HUES6 (cell line): ENCODE measurements around the gene CHST12.

Experiments used
- H3K27ac ChIP-seq: 2 replicates; pipeline ENCODE4 v1.7.0; 2013; ENCODE audit warnings: low read depth, mild to moderate bottlenecking, low read length, inconsistent platforms
- H3K27me3 ChIP-seq: 2 replicates; pipeline ENCODE4 v1.6.1; 2013; ENCODE audit warnings: low read length; ENCODE audit not compliant: control insufficient read depth, insufficient read depth
- H3K36me3 ChIP-seq: 2 replicates; pipeline ENCODE4 v1.6.1; 2013; ENCODE audit warnings: low read length; ENCODE audit not compliant: control insufficient read depth, insufficient read depth
- H3K4me1 ChIP-seq: 2 replicates; pipeline ENCODE4 v1.6.1; 2013; ENCODE audit warnings: low read length; ENCODE audit not compliant: control insufficient read depth, insufficient read depth
- H3K4me3 ChIP-seq: 2 replicates; pipeline ENCODE4 v1.5.1; 2013; ENCODE audit warnings: low read depth, low read length
- H3K9ac ChIP-seq: one replicate; pipeline ENCODE4 v1.6.1; 2013; ENCODE audit warnings: mild to moderate bottlenecking, low read length
- H3K9me3 ChIP-seq: 2 replicates; pipeline ENCODE4 v1.6.1; 2013; ENCODE audit warnings: low read depth, low read length; ENCODE audit not compliant: control insufficient read depth, insufficient read depth

CHST12 gene

DNA sequence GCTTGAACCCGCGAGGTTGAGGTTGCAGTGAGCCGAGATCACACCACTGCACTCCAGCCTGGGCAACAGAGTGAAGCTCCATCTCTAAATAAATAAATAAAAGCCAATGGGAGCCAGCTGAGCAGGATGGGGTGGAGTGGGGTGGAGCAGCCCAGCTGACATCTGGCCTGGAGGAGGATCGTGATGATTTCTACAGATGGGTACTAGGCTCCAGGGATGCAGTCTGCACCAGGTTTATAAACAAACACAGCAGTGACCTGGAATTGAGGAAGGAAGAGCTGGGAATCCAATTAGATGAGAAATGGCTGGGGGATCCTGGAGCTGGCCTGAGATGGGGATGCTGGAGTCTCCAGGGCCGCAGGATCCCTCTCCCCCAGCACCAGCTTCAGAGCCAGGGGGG, 80.1 kb downstream of the CHST12 start:
- Histone ChIP-seq H3K4me3 (no peak overlapping the region), H3K4me1 (peaks cover 3% of the 10 kb centered on the region; the same call in 1 of the 2 replicates), H3K9ac (no peak overlapping the region), H3K36me3 (no peaks in the 10 kb centered on the region), H3K9me3 (peaks cover 5% of the 10 kb centered on the region; the same call in 1 of the 2 replicates), H3K27ac (no peak overlapping the region), H3K27me3 (no peaks in the 10 kb centered on the region)

DNA sequence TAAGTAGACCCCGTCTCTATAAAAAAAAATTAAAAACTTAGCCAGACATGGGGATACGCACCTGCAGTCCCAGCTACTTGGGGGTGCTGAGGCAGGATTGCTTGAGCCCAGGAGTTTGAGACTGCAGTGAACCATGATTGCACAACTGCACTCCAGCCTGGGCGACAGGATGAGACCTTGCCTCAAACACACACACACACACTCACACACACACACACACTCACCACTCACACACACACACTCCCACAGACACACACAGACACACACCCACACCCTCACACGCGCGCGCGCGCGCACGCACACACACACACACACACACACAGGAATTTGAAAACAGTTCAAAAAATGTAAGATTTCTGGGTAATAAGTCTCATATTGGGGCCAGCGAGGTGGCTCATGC, 81.5 kb downstream of the CHST12 start:
- Histone ChIP-seq H3K4me1 (no peaks in the 10 kb centered on the region), H3K4me3 (no peak overlapping the region), H3K36me3 (no peaks in the 10 kb centered on the region), H3K27ac (no peak overlapping the region), H3K9ac (no peak overlapping the region), H3K9me3 (peaks cover 5% of the 10 kb centered on the region; the same call in 1 of the 2 replicates), H3K27me3 (no peaks in the 10 kb centered on the region)

DNA sequence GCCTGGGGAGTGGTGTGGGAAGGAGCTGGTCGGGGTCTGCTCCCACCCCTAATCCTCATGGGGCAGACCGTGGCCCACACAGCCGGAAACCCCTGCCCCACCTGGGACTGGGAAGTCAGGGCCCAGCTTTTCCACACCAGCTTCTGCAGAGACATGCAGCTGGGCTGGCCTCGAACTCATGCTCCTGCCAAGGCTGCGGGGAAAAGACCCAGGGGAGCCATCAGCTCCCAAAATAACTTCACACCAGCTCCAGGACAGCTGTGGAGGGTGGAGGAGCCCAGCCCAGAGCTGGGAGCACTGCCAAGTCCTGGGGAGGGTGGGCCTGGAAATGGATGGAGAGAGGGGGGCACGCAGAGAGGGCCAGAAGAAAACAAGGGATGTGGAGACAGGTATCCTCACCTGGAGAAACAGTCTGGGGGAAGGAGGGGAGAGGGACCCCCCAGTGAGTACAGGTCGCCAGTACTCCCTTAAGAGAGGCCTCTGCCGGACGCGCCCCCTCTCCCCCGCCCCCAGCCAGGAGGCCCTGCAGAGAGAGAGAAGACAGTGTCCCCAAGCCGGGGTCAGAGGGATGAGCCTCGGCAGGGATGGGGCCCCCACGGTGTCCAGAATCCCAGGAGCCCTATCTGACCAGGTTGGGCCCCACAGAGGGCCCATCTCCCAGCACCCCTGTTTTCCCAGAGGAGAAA, 84.3 kb downstream of the CHST12 start:
- peaks cover 5% of the 10 kb centered on the region; the same call in 1 of the 2 replicates for H3K9me3 ChIP-seq
- H3K9ac ChIP-seq: no peak overlapping the region
- H3K4me1 ChIP-seq: no peaks in the 10 kb centered on the region
- no peaks in the 10 kb centered on the region for H3K36me3 ChIP-seq
- H3K27ac ChIP-seq: no peak overlapping the region
- H3K4me3 ChIP-seq: no peak overlapping the region
- H3K27me3 ChIP-seq: no peaks in the 10 kb centered on the region

DNA sequence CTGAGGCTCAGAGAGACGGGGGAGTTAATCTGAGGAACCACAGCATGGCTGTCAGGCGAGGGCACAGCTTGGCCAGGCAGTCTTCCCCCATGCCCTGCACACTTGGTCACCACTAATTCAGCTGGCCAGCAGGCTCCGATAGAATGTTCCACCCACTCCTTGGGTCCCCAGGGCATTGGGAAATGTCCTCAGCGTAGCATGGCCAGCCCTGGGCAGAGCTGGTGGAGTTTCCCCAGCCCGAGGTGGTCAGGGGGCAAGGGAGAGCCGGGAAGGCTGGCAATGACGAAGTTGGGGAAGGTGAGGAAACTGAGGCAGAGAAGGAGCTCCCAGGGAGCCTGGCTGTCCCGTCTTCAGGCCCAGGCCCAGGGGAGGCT, 84.8 kb downstream of the CHST12 start:
- Histone ChIP-seq H3K27ac (no peak overlapping the region), H3K4me3 (no peak overlapping the region), H3K9me3 (0 out of 2 replicates have a peak, but pooled peaks cover under 1% of the 10 kb centered on the region), H3K4me1 (no peaks in the 10 kb centered on the region), H3K27me3 (no peaks in the 10 kb centered on the region), H3K36me3 (no peaks in the 10 kb centered on the region), H3K9ac (no peak overlapping the region)

DNA sequence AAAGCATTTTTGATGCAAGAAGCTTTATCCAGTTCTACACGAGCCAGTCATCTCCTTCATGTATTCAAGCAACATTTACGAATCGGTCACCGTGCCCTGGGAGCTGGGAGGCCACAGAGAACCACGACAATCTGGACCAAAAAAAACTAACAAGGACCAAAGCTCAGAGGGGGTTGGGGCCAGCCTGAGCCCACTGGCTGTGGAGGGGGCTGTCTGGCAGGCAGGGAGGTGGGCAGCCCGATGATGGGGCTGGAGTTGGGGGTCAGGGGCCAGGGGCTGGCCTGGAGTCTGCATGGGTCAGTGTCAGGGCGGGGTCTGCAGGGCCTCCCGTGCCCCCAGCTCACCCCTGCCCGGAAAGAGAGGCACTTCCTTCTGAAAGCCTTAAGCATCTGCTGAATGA, 85.3 kb downstream of the CHST12 start:
- Histone ChIP-seq H3K27ac (no peak overlapping the region), H3K4me3 (no peak overlapping the region), H3K4me1 (no peaks in the 10 kb centered on the region), H3K36me3 (no peaks in the 10 kb centered on the region), H3K9ac (no peak overlapping the region), H3K9me3 (no peaks in the 10 kb centered on the region), H3K27me3 (no peaks in the 10 kb centered on the region)

DNA sequence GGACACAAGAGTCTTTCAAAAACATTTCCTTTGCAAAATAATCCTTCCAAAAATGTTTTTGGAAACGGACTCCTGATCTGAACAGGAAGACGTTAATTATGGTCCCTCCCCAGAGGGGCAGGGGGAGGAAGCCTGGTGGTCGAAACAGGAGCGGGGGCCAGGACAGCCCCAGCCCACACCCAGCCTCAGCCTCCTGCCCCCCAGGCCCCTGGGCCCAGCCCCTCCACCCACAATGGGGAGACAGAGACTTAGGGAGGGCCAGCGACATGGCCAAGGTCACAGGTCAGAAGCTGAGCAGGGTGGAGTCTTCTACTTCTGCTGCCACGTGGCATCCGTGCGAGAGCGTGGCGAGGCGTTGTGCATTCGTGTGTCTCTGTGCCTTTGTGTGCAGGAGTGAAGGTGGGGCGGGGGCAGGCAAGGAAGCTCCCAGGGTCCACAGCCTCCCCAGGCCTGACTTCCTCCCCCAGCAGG, 86.8 kb downstream of the CHST12 start:
- H3K4me1 ChIP-seq: no peaks in the 10 kb centered on the region
- no peak overlapping the region for H3K9ac ChIP-seq

DNA sequence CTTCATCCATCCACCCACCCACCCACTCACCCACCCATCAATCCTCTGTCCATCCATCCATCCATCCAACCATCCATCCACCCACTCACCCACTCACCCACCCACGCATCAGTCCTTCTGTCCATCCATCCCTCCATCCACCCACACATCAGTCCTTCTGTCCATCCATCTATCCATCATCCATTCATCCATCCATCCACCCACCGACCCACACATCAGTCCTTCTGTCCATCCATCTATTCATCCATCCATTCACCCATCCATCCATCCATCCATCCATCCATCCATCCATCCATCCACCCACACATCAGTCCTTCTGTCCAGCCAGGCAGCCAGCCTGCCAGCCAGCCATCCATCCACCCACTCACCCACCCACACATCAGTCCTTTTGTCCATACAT, 88.6 kb downstream of the CHST12 start:
- Histone ChIP-seq H3K4me3 (no peak overlapping the region), H3K27me3 (no peaks in the 10 kb centered on the region), H3K4me1 (peaks cover 9% of the 10 kb centered on the region; the same call in 1 of the 2 replicates)

More for the DNA sequence above, 86.8 kb downstream of the CHST12 start:
- Histone ChIP-seq H3K9me3 (no peaks in the 10 kb centered on the region), H3K27me3 (no peaks in the 10 kb centered on the region), H3K4me3 (no peak overlapping the region), H3K27ac (no peak overlapping the region), H3K36me3 (no peaks in the 10 kb centered on the region)

DNA sequence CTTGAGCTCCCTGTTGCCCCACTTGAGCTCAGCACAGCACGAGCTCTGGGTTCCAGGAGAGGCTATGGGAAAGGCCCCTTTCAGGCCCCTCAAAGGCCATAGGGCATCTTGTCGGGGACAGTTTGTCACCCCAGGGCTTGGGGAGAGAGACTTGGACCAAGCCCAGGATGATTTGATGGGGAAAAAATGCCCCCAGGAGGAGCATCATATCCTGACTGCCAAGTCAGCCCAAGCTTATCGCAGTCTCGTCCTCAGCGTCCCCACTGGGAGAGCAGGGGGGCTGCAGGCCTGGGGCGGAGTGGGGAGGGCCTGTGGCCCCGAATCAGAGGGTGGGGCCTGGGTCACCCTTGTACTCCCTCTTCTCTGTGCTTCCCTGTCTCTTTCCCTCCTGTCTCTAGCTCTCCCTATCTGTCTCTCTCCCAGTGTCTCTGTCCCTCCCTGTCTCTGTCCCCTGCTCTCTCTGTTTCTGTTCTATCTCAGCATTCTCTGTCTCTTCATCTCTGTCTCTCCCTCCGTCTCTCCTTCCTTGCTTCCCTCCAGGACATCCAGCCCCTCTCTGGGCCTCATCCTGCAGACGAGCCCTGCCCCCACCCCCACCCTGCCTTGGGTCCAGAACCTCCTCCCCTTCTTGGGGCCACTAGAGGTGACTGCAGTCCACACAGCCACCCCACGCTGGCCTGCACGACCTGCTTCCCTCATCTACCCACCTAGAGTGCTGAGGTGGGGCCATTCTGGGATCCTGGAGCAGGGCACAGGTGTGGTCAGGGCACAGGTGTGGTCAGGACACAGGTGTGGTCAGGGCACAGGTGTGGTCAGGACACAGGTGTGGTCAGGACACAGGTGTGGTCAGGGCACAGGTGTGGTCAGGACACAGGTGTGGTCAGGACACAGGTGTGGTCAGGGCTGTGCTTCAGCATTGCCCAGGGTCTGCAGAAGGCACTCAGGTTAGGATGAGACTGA, 90.1 kb downstream of the CHST12 start:
- Histone ChIP-seq H3K4me1 (peaks cover 21% of the 10 kb centered on the region; the same call in 1 of the 2 replicates), H3K9ac (no peak overlapping the region), H3K4me3 (no peak overlapping the region), H3K27ac (no peak overlapping the region), H3K9me3 (no peaks in the 10 kb centered on the region), H3K36me3 (no peaks in the 10 kb centered on the region), H3K27me3 (no peaks in the 10 kb centered on the region)

More for the DNA sequence above, 88.6 kb downstream of the CHST12 start:
- Histone ChIP-seq H3K9ac (no peak overlapping the region), H3K9me3 (no peaks in the 10 kb centered on the region), H3K27ac (no peak overlapping the region), H3K36me3 (no peaks in the 10 kb centered on the region)

DNA sequence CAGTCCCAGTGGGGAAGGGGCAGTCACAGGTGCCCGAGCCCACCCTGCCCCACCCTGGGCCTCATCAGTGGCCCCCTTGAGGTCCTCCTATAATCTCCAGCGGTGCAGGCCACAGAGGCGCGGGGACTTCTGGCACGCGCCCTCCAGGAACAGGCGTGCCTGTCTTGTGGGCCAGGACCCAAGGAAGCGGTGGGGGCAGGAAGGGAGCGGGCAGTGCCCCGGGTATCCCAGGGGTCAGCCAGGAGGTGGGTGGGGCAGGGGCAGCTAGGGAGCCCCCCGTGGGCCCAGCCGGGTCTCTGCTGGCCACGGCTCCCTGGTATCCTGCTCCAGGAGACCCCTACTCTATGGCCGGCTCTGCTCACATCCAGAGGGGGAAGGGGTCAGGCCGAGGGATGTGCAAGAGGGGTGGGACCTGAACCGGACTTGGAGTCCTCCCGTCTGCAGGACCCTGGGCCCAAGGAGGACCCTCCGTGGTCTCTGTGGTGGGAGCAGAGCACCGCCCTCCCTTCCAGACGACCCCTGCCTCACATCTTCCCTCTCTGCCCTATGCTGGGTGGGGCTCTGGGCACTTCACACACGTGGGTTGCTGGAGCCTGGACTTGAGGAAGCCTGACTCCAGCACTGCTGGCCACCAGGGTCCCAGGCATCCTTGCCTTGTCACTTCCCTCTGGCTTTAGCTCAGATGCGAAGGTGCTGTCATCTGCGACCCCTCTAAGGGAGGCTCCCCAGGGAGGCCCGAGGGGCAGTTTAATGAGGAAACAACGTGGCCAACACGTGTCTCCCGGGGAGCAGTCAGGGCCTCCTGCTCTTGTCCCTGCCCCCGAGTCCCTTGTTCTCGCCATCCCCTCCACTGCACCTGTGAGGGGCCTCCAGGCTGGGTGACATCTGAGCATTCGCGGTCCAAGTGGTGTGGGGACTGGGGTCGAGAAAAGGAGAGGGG, 91.0 kb downstream of the CHST12 start:
- no peak overlapping the region for H3K4me3 ChIP-seq
- no peak overlapping the region for H3K27ac ChIP-seq
- peaks cover 31% of the 10 kb centered on the region for H3K4me1 ChIP-seq
- H3K27me3 ChIP-seq: no peaks in the 10 kb centered on the region
- no peaks in the 10 kb centered on the region for H3K9me3 ChIP-seq
- H3K9ac ChIP-seq: no peak overlapping the region
- no peaks in the 10 kb centered on the region for H3K36me3 ChIP-seq

DNA sequence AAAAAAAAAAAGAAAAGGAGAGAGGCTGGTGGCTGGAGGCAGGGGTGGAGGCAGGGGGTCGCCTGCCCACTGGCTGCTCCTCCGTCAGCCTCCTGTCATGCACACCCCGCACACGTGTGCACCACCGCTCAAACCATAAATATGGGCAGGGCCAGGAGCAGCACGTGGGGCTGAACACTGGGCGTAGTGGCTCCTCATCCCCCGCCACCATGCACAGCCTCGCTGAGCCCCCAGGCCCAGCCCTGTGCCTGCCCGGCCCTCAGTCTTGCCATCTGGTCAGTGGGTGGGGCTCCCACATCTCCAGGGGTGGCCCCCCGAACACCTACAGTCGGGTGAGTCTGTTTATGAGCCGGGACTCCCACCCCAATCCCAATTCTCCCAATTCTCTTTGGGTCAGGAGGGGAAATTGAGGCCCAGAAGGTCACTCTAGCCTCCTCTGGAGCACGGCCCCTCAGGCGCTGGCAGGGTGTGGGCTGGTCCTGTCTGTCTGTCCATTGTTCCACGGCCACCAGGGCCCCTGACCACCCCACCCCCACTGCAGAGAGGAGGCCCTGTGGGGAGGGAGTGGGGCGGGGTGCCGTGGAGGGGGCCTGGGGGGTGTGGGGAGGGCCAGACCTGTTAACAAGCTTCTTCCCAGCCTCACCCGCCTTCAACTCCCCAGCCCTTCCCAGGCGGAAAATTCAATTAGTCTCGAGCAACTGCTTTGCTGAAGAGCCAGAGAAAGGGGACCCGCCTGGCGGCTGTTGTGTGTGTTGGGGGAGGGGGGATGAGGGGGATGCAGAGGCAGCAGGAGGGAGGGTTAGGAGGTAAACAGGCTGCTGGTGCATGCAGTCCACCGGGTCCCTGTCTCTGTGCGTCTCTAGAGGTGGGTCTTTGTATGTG, 92.2 kb downstream of the CHST12 start:
- Histone ChIP-seq H3K27ac (no peak overlapping the region), H3K36me3 (no peaks in the 10 kb centered on the region), H3K27me3 (no peaks in the 10 kb centered on the region), H3K4me1 (peaks cover 41% of the 10 kb centered on the region), H3K4me3 (no peak overlapping the region), H3K9me3 (no peaks in the 10 kb centered on the region), H3K9ac (no peak overlapping the region)
